Effector CD8-positive, alpha-beta T cell (primary cell): ENCODE data around the gene UBP1.
"Not testable (repeated sequence)": the region's sequence is repeated elsewhere in the genome, so short reads cannot be mapped to it uniquely, and the experiment has no call there.

ENCODE experiments used
- DNase-seq: peaks from one replicate; lab custom pipeline; 2025; lab: John Stamatoyannopoulos, UW
- total RNA-seq, 4 experiments: gene quantifications; one replicate each; lab custom pipeline; 2026; lab: John Stamatoyannopoulos, UW

UBP1 gene, protein sequence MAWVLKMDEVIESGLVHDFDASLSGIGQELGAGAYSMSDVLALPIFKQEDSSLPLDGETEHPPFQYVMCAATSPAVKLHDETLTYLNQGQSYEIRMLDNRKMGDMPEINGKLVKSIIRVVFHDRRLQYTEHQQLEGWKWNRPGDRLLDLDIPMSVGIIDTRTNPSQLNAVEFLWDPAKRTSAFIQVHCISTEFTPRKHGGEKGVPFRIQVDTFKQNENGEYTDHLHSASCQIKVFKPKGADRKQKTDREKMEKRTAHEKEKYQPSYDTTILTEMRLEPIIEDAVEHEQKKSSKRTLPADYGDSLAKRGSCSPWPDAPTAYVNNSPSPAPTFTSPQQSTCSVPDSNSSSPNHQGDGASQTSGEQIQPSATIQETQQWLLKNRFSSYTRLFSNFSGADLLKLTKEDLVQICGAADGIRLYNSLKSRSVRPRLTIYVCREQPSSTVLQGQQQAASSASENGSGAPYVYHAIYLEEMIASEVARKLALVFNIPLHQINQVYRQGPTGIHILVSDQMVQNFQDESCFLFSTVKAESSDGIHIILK
- total RNA-seq = 93.5 to 114 (median 104) reads per million in 4 experiments

DNA sequence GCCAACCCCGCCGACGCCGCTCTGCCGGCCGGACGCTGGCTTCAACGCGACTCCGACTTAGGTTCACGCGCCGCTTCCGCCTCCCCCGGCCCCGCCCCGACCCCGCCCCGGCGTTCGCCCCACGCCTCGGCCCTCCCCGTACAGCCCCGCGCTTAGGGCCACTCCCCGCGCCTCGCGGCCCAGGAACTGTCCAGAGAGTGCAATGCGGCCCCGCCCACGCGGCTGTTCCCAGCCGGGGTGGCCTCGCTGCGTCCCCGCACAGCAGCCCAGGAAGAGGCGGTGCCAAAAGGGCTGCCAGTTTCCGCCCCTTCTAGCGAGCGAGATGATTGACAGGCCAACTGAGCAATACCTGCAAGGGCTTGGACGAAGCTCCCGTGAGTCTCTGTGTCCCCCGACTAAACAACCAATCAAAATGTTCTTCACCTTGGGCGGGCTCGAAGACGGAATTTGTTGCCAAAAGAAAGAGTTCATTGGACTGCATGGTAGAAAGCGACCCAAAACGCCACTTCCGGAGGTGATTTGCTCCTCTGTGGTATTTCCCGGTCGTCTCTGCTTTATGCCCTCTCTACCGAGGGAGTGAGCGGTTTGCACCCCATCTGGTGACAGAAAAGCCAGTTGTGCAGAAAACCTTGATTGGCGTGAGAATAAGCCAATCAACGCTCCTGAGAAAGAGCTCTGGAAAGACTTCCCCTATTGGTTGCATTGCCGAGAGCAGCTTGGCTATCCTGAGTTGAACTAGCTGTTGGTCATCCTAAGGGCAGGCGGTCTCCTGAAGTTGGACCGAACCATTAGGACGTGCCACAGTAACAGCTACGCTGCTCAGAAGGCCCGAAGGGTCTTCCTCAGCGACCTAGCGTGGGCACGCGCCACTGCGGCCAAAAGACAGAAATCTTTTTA is at the start of gene UBP1:
UBP1 (minus strand) TSS at position 78 of the 897 bp plus-strand sequence. CDS start 557 bp downstream, outside the sequence.
- DNase-seq = peak; percentile 92

DNA sequence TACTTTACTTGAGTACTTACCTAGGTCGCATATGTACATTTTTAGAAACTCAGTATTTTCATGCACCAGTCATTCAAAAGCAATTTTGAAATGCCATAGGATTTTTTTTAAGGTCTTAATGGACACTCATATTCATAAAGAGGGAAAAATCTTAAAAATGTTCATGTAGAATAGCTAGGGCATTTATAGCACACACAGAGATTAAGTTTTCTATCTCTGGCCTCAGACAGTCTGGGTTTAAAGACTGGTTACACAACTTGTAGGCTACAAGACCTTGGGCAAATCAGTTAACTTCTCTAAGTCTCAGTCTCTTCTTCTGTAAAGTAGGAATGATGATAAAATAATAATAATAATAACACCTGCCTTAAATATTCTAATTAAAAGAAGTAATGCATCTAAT is 48.5 kb upstream of the UBP1 start:
- DNase-seq = no peak

DNA sequence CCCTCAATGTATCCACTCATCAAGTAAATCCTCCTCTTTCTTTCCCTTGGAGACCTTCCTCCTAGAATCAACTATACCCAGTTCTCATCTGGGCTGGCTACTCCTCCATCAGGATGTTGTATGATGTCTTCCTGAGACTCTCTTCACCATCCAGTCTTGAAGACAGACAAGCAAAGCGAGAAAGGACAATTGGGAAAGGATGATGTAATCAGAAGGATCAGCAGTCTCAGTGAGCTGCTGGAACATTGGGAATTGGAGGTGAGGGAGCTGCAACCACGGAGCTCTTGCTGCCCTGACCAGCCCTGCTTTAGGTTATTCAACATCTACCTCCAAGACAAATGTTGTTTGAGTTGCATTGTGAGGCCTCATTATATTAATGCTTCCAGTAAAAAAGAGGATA is 48.0 kb upstream of the UBP1 start:
- no peak for DNase-seq

DNA sequence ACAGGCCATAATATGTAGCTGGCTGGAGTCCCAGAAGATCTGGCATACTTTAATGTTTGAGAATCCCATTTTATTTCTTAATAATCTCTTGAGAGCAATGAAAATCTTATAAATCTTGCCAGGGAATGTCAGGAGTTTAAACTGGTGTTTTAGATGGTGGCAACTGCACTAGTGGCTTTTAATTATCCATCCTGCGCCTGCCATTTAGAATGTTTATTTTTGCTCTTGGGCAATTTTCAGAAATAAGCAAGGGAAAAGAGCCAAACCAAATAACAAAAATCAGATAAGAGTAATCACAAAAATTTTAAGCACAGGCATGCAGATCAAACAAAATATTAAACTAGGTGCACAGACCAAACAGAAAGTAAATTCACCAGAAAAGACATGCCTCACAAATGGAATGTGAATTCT is 41.9 kb upstream of the UBP1 start:
- DNase-seq = no peak

DNA sequence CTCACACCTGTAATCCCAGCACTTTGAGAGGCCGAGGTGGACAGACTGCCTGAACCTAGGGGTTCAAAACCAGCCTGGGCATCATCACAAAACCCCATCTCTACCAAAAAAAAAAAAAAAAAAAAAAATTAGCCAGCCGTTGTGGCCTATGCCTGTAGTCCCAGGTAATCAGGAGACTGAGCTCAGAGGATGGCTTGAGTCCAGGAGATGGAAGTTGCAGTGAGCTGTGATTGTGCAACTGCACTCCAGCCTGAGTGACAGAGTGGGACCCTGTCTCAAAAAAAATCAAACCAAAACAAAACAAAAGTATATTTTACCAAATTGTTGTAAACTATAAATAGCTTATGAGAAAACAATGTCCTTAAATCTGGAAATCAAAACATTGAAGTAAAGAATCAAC is 34.7 kb upstream of the UBP1 start:
- DNase-seq = no peak

DNA sequence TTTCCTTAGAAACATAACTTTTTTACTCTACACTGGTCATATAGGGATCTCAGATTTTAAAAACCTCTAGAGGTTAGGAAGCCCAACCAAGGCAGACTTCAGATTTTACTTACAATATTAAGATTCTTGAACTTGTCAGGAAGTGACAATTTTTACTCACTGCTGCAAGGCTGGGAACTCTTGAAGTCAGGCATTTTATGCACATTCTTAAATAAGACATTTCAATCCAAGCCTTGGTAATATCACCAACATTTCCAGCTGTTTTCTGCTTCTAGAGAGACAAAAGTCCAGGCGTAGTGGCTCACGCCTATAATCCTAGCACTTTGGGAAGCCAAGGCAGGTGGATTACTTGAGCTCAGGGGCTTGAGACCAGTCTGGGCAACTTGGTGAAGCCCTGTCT is 33.6 kb upstream of the UBP1 start:
- DNase-seq = no peak

DNA sequence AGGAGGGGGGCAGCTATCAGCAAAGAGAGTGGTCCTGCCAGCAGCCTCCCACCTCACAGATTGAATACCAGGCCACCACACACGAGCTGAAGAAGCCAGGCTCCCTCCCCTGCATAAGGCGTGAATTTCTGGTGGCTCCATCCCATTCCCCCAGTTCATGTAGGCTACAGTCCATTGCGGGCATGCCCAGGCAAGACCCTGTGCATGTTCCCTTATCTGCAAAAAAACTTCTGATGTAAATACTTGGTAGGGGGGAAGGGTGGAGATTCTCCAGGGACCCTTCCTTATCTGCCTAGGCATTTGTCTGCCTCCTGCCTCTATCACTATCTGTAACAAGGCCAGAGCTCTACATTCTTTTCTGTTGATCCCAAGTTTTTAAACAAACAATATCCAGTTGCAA is 27.6 kb upstream of the UBP1 start:
- DNase-seq = no peak

DNA sequence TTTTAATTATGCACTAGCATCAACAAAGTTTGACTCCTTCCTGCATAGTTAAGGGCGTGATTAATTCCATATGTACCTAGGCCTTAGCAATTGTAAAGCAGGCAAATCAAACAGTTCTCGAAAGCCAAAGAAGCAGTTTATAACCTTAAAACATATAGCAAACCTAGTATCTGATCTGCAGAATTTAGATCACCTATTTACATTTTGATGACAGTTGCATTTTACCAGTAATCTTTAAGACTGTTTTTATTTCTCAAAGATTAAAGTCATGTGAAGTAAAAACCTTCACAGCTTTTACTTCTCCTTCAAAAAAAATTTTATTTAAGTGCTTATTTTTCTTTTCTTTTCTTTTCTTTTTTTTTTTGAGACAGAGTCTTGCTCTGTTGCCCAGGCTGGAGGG is 20.9 kb upstream of the UBP1 start:
- DNase-seq = no peak

DNA sequence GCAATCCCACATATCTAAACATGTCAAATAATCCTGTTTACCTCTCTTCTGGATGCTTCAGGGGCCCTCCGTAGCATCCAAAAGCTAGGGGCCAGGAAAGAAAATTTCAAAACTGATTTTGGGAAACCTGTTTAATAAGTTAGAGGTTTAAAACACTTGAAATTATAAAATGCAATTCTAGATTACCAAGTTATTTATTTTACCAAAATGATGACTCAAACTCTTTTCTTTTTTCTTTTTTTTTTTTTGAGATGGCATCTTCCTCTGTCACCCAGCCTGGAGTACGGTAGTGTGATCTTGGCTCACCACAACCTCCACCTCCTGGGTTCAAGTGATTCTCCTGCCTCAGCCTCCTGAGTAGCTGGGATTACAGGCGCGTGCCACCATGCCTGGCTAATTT is 19.4 kb upstream of the UBP1 start:
- DNase-seq = not testable (repeated sequence)

DNA sequence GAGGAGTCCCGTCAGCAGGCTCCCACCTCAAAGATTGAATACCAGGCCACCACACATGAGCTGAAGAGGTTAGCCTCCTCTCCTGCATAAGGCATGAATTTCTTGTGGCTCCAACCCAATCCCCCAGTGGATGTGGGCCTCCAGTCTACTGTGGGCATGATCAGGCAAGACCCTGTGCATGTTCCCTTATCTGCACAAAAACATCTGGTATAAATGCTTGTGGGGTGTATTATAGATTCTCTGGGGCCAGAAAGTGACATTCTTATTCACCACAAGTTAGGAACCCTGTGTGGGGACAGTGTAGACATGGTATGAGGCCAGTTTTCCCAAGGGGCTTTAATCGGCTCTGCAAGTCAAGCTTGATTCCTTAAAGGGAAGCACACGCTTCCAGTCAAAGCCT is 18.2 kb upstream of the UBP1 start:
- no peak for DNase-seq

DNA sequence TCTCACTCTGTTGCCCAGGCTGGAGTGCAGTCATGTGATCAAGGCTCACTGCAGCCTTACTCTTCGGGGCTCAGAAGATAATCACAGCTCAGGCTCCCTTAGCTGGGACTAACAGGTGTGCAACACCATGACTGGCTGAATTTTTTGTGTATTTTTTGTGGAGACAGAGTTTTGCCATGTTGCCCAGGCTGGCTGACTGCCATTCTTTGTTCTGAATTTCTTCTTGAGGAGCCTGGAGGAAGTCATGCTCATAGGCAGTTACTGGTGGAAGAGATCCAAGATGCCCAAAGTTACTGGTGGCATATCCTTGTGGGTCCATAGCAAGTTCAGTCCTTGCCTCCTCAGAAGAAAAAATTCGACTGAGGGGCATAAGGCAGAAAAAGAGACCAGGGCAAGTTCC is 16.6 kb upstream of the UBP1 start:
- DNase-seq = no peak

DNA sequence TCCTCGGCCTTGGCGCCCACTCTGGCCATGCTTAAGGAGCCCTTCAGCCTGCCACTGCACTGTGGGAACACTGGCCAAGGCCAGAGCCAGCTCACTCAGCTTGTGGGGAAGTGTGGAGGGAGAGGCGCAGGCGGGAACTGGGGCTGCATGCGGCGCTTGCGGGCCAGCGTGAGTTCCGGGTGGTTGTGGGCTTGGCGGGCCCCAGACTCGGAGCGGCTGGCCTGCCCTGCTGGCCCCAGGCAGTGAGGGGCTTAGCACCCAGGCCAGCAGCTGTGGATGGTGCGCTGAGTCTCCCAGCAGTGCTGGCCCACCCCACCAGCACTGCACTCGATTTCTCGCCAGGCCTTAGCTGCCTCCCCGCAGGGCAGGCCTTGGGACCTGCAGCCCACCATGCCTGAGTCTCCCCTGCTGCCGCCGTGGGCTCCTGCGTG is 13.1 kb upstream of the UBP1 start:
- DNase-seq = no peak

DNA sequence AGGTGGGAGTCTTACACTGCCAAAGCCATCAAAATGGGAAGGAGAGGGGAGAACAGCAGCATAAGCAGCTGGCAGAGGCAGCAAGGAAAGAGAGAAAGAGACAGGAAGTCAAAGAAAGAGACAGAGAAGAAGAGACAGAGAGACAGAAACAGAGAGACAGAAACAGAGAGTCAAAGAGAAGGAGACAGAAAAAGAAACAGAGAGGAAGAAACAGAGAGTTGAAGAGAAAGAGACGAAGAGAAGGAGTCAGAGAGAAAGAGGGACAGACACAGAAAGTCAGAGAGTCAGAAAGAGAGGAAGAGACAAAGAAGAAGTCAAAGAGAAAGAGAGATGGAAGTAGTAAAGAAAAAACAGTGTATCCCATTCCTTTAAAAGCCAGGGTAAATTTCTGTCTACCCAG is 11.8 kb upstream of the UBP1 start:
- DNase-seq = not testable (repeated sequence)

DNA sequence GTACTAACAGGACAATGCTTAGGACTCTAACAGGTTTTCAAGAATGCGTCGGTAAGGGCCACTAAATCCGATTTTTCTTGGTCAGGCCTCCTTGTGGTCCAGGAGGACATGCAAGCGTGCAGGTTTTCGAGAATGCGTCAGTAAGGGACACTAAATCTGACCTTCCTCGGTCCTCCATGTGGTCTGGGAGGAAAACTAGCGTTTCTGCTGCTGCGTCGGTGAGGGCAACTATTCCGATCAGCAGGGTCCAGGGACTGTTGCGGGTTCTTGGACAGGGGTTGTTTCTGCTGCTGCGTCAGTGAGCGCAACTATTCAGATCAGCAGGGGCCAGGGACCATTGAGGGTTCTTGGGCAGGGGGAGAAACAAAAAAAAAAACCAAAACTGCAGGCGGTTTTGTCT is 7.8 kb upstream of the UBP1 start:
- DNase-seq = no peak

DNA sequence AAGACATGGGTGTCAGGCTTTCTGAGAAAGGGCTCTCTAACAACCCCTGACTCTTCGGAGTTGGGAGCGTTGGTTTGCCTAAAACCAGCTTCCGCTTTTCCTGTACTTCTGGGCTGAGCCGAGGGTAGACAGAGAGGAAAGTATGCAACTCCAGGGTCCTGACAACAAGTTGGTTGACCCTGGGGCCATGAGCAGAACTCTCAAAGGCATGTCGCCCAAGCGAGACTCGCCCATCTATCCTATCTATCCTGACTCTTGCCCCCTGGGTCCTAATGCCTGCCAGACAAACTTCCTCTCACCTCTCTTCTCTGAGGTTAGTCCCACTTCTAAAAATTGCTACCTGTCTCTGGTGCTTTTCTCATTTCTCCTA is 7.0 kb upstream of the UBP1 start:
- not testable (repeated sequence) for DNase-seq

DNA sequence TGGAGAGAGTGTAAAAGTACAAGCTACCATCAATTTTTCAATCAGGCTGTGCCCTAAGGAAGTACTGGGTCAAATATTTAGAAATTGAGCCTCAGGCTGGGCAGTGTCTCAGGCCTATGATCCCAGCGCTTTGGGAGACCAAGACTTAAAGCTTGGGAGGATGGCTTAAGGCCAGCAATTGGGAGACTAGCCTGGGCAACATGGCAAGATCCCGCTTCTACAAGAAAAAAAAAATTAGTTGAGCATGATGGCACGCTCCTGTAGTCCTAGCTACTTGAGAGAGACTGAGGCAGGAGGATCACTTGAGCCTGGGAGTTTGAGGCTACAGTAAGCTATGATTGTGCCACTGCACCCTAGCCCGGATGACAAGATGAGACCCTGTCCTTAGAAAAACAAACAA is 2.0 kb upstream of the UBP1 start:
- DNase-seq = no peak

DNA sequence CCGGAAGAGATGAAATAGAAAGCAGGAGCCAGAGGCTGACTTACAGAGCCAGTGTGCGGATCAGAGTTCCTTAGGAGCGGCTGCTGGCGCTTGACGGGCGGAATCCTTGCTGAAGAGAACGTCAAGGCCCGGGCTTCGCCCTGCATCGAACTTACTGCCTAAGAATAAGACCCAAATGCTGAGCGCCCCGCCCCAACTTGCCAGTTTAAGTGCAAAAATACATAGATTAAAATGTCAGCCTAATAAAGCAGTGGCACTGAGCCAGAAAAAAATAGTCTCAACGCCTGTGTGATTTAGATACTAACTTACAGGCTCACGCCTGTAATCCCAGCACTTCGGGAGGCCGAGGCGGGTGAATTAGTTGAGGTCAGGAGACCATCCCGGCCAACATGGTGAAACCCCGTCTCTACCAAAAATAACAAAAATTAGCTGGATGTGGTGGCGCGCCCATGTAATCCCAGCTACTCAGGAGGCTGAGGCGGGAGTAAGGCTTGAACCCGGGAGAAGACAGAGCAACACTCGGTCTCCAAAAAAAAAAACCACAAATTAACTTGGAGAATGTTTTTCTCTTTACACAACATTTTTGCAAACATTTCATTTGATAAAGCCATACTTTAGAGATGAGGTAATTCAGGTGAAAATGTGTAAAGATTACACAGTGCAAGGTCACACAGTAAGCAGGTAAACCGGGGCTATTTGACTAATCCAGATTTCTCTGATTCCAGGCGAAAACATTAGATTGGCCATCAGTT is 1.2 kb upstream of the UBP1 start:
- no peak for DNase-seq

DNA sequence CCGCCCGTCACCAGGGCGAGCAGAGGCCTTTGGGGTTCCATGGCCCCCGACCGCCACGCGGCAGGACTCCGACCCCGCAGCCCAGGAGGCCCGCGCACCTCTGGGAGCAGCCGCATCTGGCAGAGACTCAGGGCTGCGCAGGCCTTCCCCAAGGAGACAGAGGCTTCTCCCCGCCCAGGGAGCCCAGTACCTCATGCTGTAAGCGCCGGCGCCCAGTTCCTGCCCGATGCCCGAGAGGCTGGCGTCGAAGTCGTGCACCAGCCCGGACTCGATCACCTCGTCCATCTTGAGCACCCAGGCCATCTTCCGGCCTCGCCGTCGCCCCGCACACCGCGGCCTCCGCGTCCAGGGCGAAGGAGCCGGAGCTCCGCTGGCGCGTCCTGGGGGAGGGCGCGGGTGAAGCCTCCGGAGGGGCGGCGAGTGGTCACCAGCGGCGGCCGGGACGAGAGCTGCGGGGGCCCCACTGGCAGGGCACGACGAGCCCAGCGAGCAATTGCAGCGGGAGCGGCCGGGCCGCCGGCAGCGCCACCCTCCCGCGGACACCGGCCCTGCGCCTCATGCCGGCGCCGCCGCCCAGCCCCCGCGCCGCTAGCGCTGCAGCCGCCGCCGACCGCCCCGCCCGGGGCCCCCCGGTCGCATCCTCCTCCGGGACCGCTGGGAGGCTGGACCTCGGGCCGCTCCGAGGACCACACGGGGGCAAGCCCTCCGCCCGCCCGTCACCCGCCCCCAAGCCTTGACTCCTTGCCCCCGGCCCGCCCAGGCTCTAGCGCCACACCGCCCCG is 468 bp downstream of the UBP1 start:
- peak; percentile 23 for DNase-seq

DNA sequence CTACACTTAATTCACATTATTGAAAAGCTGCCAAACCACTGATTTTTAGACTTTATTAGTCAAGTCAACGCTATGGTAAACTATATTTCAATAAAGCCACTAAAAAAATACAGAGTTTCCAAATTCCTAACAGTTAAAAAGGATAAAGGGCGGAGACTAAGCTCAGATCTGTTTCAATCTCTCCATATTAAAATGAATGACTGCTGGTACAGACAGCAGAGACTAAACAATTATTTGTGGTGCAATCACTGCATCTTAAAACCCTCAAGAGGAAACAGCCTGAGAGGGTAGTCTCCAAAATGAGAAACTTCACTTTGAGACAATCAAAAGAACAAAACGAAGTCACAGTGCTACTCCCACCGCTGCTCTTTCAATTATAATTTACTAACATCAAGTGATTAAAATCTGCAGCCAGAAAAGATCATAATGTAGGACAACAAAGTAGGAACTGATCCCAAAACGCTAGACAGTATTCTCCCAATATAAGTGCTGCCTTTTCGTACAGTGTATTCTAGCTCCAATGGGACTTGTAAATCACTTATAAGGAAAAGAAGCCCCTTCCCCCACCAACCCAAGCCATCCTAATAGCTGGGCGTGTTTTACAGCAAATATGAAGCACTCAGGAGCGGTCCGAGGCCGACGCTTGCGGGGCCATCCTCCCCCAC is 1.2 kb downstream of the UBP1 start:
- DNase-seq = no peak

DNA sequence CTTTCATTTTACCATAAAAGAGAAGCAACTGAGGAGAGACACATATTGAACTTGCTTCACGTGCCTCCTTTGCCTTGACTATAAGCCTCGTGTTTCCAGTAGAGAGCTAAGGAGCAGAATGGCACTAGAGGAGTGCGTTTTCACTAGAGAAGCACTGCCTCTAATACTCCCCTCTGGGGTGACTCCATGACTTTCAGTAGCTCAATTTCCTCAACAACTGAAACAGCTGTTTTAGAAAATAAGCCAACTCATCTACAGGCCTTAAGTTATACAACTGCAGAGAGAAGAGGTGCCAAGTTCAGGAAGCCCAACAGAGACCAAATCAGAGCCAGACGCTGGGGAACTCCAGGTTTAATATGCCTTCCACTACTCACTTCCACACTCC is 1.9 kb downstream of the UBP1 start:
- DNase-seq = no peak
